GM10248 (cell line): ENCODE results near the gene GPHA2.

Source experiments
- CTCF ChIA-PET: fragments of 300-600 bp; sonication (Branson Sonifier 250); formaldehyde crosslinking; extraction: SDS; loops from one replicate; lab custom pipeline; 2021; ENCODE audit warnings: antibody characterized with exemption; lab: Yijun Ruan, JAX
- POLR2A ChIA-PET: fragments of 350-650 bp; sonication (Branson Sonifier 250); formaldehyde crosslinking; extraction: SDS; loops from one replicate; lab custom pipeline; 2020; ENCODE audit warnings: antibody characterized with exemption; lab: Yijun Ruan, JAX
- DNase-seq: peaks from one replicate; pipeline ENCODE4 v3.0.0; 2012; ENCODE audit errors: extremely low spot score
- CTCF ChIP-seq: IDR thresholded peaks from 2 replicates; pipeline ENCODE4 v1.5.1; 2012; ENCODE audit warnings: mild to moderate bottlenecking, low read depth; ENCODE audit errors: extremely low read depth, missing control alignments, control extremely low read depth

Gene GPHA2

GRCh38 chr11:64914123-64914522 lies 21.6 kb downstream of the GPHA2 start:
- DNase-seq, result no peak
- ChIA-PET POLR2A (no interaction called here), CTCF (interaction anchor here (1.8 to 5.7 kb wide), 2 partner anchors 20 to 45 kb away, joined by 4 to 28 read pairs; no protein-coding TSS in a partner anchor)
- no peak for TF ChIP-seq CTCF

- CTCF ChIA-PET, result interaction anchor here (1.8 to 5.7 kb wide), 2 partner anchors 20 to 44 kb away, joined by 4 to 28 read pairs; no protein-coding TSS in a partner anchor
- POLR2A ChIA-PET, result no interaction called here
- DNase-seq, result no peak
- TF ChIP-seq CTCF, result no peak
Observed at GRCh38 chr11:64913171-64913727, 22.4 kb downstream of the GPHA2 start.

DNA sequence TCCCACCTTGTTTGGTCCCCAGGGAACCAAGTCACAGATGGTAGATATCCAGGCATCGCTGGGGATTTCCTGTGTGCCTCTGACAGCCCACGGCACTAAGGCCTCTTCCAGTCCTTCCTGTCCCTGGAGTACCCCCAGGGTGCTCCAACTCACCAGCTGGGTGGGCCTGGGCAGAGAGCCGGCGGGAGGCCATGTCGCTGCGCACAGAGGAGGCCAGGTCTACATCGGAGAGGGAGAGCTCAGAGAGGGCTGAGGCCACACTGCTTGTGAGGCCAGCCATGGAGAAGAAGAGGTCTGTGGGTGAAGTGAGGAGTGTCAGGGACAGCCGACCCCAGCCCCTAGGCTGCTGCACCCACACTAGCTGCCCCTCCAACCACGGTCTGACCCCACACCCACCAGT lies 24.0 kb downstream of the GPHA2 start:
- POLR2A ChIA-PET, result no interaction called here
- CTCF ChIA-PET, result interaction anchor here (0.9 to 5.7 kb wide), 4 partner anchors 18 to 64 kb away, joined by 3 to 28 read pairs (median 4); no protein-coding TSS in a partner anchor
- DNase-seq, result no peak
- no peak for TF ChIP-seq CTCF

DNA sequence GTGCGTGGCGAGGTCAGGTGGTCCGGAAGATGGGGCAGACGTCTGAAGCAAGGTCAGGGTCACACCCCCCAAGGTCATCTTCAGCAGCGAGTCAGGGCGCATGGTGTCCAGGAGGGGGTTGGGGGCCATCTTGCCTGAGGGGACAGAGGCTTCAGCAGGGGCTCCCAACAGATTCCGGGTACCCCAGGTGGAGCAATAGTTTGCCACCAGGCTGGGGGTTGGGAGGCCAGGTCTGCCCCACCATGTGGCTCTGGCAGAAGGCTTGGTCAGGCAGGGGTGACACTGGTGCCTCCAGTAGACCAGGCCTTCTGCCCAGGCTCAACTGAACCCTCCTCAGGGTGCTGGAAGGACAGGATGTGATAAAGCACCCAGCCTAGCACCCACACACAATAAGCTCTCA lies 24.6 kb downstream of the GPHA2 start:
- ChIA-PET CTCF (interaction anchor here (1.0 to 5.7 kb wide), 3 partner anchors 17 to 63 kb away, joined by 3 to 28 read pairs (median 4); no protein-coding TSS in a partner anchor), POLR2A (no interaction called here)
- no peak for TF ChIP-seq CTCF
- no peak for DNase-seq

DNA sequence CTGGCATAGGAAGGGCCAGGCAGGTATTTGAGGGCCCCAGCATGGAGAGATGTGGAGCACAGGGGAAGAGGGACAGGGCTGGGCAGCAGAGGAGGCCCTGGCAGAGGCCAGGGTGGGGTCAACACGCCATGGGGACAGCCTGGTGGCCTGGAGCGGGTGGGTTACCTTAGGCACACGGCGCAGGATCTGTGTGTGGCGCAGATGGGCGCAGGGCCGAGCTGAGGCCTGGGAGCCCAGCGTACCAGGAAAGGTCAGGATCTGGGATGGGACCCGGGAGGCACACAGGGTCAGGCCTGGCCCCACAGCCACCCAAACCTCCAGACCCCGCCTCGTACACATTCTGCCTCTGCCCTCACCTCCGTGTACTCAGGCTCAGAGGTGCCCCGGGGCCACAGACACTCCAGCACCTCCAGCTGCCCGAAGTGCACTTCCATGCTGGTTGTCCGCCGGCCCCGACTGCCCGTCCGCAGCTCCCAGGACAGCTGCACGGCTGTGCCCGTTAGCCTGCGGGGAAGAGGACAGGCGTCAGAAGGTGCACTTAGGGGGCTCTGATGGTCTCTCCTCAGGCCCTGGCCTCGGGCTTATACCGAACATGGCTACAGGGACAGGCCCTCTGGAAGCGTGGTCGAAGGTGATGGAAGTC lies 25.1 kb downstream of the GPHA2 start:
- DNase-seq, result no peak
- TF ChIP-seq CTCF, result no peak
- CTCF ChIA-PET, result interaction anchor here (2.4 kb wide), 1 partner anchor 62 kb away, joined by 7 read pairs; no protein-coding TSS in a partner anchor
- POLR2A ChIA-PET, result no interaction called here

DNA sequence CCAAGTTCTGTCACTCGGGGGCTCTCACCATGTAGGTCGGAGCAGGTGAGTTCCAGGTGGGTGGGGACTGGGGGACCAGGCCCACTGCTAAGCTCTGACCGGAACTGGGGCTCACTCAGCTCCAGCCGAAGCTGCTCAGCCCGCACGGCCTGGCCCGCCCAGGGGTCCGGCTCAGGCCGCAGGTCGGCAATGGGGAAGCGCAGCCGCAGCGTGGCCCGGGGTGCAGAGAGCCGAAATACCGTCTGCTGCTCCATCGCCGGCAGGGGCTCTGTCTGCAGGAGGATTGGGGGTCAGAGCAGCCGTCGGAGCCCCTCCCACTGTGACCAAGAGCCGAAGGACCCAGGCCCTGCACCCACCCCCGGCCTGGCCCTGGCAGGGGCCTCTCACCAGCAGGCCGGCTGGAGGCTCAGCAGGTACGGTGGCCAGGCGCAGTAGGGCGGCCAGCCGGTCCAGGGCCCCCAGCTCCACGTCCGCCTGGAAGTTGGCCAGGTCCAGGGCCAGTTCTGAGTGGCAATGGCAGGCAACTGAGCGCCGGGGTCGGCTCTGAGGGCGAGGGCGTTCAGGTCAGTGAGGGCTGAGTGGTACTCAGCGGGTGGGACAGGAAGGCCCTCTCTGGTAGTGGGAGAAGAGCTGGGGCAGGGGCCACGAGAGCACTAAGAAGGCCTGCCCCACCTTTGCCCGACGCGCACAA lies 25.9 kb downstream of the GPHA2 start:
- POLR2A ChIA-PET, result no interaction called here
- CTCF ChIA-PET, result interaction anchor here (2.4 kb wide), 1 partner anchor 62 kb away, joined by 7 read pairs; no protein-coding TSS in a partner anchor

More for the DNA sequence above, 25.9 kb downstream of the GPHA2 start:
- TF ChIP-seq CTCF, result no peak
- DNase-seq, result no peak
